Measurements from ENCODE around the gene PPP2R5A.

The PPP2R5A gene

GRCh38 chr1:212402666-212403321 lies 117.6 kb downstream of the PPP2R5A start:
- H3K4me3 ChIP-seq (ENCODE audit: control insufficient read depth, low read depth, low read length), result no peak overlapping the region
- TF ChIP-seq CTCF (conservative IDR thresholded peaks at IDR 0.05; ENCODE audit: control insufficient read depth, insufficient read depth, low read depth, low read length), result no peak
- peak; percentile 3 for DNase-seq (ENCODE audit: low read depth)

GRCh38 chr1:212410231-212410820 lies 125.1 kb downstream of the PPP2R5A start:
- no peak overlapping the region for H3K4me3 ChIP-seq (ENCODE audit: control insufficient read depth, low read depth, low read length)
- DNase-seq (ENCODE audit: low read depth), result no peak
- no peak for TF ChIP-seq CTCF (conservative IDR thresholded peaks at IDR 0.05; ENCODE audit: control insufficient read depth, insufficient read depth, low read depth, low read length)

All from fibroblast of mammary gland (primary cell).